Vagina (tissue), 2 donors: ENCODE data around the gene CDHR3.

ENCODE experiments used
- CTCF ChIP-seq, 3 experiments: fragments of 450-650 bp in 2 of 3; fragments of 200-600 bp in 1 of 3; sonication (generic) in 1 of 3; IDR thresholded peaks; one replicate each; pipeline ENCODE4 v1.5.1; 2017 to 2019; ENCODE audit warnings: antibody characterized with exemption in 3 of 3, mild to moderate bottlenecking in 2 of 3, moderate library complexity in 2 of 3
- POLR2A ChIP-seq, 2 donors: fragments of 450-650 bp; IDR thresholded peaks; one replicate each; pipeline ENCODE4 v1.6.1; 2017; ENCODE audit warnings: antibody characterized with exemption in 2 of 2, mild to moderate bottlenecking in 2 of 2, moderate library complexity in 2 of 2

- TF ChIP-seq POLR2A (IDR thresholded peaks at IDR 0.05) (no peak), CTCF (IDR thresholded peaks at IDR 0.05) (no peak)
Measured at GRCh38 chr7:106029451-106029850, 66.4 kb downstream of the CDHR3 start.
